MG63 (cell line): ENCODE data around the gene CACNA2D1. TPM values are rescaled to one million over a fixed set of nuclear protein-coding genes. Genes with fewer than 3 reads are reported as not detected.
"Not testable (repeated sequence)": the region's sequence is repeated elsewhere in the genome, so short reads cannot be mapped to it uniquely, and the experiment has no call there.

Experiments used
- DNase-seq: peaks from one replicate; pipeline ENCODE4 v3.0.0-alpha.2; 2020
- H3K27me3 ChIP-seq: fragments of 250-450 bp; sonication (Bioruptor Pico); 2 replicates; pipeline ENCODE4 v1.5.1; 2020; ENCODE audit warnings: mild to moderate bottlenecking, moderate library complexity
- H3K36me3 ChIP-seq: fragments of 250-450 bp; sonication (Bioruptor Pico); 2 replicates; pipeline ENCODE4 v1.5.1; 2020; ENCODE audit warnings: mild to moderate bottlenecking, moderate library complexity
- H3K4me3 ChIP-seq: fragments of 250-450 bp; sonication (Bioruptor Pico); 2 replicates; pipeline ENCODE4 v1.5.1; 2020; ENCODE audit warnings: mild to moderate bottlenecking, moderate library complexity
- H3K9me3 ChIP-seq: fragments of 250-450 bp; sonication (Bioruptor Pico); 2 replicates; pipeline ENCODE4 v1.5.1; 2020; ENCODE audit warnings: mild to moderate bottlenecking, moderate library complexity
- total RNA-seq: library from RNA; depleted of rRNA; stranded (reverse); fragments of >200 nt; shearing (Covaris generic); gene quantifications from 2 replicates; pipeline ENCODE4 v1.2.3, GENCODE V29; 2014; ENCODE audit warnings: low replicate concordance

CACNA2D1 gene
- total RNA-seq, 1 experiment from 2014 or later = 9.7 TPM

- H3K4me3 ChIP-seq = no peak overlapping the region
- DNase-seq = no peak
- no peaks in the 10 kb centered on the region for H3K36me3 ChIP-seq
- no peaks in the 10 kb centered on the region for H3K9me3 ChIP-seq
- H3K27me3 ChIP-seq = no peaks in the 10 kb centered on the region
Measured at GRCh38 chr7:82411732-82412131, 31.8 kb downstream of the CACNA2D1 start.

DNA sequence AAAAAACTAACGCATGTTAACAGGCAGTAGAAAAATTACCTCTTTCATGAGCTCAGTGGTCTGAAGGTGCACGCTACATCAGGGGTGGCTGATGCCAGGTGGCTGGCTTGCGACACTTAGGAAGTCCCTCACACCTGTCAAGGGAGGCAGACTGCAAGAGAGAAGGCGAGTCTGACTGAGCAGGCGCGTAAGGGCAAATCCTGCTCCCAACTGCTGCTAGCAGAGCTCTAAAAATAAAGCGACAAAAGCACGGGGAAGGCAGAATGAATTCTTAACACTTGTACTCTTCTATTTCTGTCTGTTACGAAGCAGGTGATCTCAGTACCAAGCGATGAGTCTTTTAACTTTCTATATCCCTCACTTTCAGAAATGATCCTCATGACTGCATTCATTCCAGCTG, 33.1 kb downstream of the CACNA2D1 start:
- no peak overlapping the region for H3K4me3 ChIP-seq
- no peak for DNase-seq
- H3K9me3 ChIP-seq = no peaks in the 10 kb centered on the region
- no peaks in the 10 kb centered on the region for H3K36me3 ChIP-seq
- no peaks in the 10 kb centered on the region for H3K27me3 ChIP-seq

GRCh38 chr7:82406937-82407336, 36.6 kb downstream of the CACNA2D1 start:
- no peaks in the 10 kb centered on the region for H3K36me3 ChIP-seq
- DNase-seq = no peak
- H3K27me3 ChIP-seq = no peaks in the 10 kb centered on the region

GRCh38 chr7:82405301-82405700, 38.3 kb downstream of the CACNA2D1 start:
- Histone ChIP-seq H3K9me3 (no peaks in the 10 kb centered on the region), H3K4me3 (no peak overlapping the region), H3K27me3 (no peaks in the 10 kb centered on the region), H3K36me3 (no peaks in the 10 kb centered on the region)
- DNase-seq = no peak

More at GRCh38 chr7:82406937-82407336, 36.6 kb downstream of the CACNA2D1 start:
- H3K9me3 ChIP-seq = no peaks in the 10 kb centered on the region
- no peak overlapping the region for H3K4me3 ChIP-seq

DNA sequence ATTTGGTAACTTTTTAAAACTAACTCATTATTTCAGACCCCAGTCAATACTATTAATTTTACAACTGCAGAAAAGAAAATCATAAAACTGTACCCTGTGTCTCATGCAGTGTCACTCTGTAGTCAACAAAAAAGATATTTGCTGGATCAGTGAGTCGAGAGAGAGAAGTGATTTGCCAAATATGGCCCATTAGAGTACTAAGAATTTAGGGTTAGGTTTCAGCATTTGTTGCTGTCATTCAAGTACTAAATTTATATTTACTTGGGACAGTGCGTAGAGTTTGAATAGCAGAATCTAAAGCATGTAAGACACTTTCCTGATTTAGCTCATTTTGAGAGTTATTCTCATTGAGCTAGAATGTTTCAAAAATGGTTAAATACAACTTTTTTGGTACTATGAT, 38.9 kb downstream of the CACNA2D1 start:
- H3K9me3 ChIP-seq = no peaks in the 10 kb centered on the region
- no peaks in the 10 kb centered on the region for H3K36me3 ChIP-seq
- H3K4me3 ChIP-seq = no peak overlapping the region
- H3K27me3 ChIP-seq = no peaks in the 10 kb centered on the region
- no peak for DNase-seq

DNA sequence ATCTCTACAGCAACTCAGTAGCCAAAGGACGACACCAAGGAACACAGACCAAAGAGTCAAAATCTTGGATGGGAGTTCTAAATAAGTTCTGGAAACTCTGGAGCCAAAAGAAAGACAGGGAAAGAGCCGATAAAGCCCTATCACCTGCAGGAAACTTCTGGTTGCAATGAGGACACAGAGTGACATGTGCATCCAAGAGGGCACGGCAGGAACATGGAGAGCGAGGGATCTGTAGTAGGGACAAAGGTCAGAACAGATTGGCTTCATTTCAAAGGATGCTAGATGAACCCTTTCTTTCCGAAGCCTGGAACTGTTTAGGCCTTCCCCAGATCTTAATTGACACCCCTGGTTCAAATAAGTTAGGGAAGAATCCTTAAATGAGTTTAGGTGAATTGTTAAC, 39.5 kb downstream of the CACNA2D1 start:
- Histone ChIP-seq H3K36me3 (no peaks in the 10 kb centered on the region), H3K4me3 (no peak overlapping the region), H3K9me3 (no peaks in the 10 kb centered on the region), H3K27me3 (no peaks in the 10 kb centered on the region)
- DNase-seq = no peak

DNA sequence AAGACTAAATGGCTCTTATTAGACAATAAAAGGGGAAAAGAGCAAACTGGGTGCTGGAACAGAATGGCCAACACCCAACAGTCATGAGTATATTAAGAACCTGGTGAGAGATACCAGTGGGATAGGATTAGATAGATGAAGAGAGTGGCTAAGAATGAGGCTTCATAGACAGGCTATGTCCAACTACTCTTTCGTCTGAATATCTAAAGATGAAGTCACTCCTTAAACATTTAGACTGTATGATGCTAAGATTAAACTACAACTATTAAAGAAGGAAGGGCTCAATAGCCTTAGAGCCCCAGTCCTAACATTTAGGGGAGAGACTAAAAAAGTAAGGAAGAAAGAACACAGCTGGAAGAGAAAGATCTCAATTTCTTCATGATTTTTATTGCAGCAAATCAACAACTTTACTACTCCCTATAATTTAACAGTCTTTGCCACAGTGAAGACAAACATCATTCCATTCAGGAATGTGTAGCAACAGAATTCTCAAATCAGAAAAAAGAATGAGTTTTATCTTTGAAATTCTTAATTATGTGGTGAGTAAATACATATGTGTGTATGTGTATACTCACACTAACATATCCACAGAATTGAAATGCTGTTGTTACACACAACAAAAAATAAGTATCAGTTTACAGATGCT, 45.6 kb downstream of the CACNA2D1 start:
- DNase-seq = no peak
- Histone ChIP-seq H3K27me3 (no peaks in the 10 kb centered on the region), H3K4me3 (no peak overlapping the region), H3K9me3 (no peaks in the 10 kb centered on the region), H3K36me3 (no peaks in the 10 kb centered on the region)

DNA sequence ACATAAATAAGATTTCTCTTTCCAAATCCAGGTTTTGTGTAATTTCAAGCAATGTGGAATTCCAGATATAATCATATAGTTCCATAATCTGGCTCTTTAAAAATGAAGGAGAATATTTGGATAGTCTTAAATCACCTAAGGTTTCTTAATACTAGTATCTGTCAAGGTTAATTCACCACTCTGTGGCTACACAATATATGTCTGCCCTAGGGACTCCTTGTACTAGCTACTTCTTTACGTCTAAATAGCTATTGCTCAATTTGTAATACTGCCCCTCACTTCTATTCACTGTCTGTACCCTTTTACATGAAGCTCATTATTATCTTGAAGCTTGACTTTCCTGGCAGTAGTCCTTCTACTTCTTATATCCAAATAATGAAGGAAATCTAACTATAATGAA, 47.2 kb downstream of the CACNA2D1 start:
- no peak overlapping the region for H3K4me3 ChIP-seq
- no peaks in the 10 kb centered on the region for H3K9me3 ChIP-seq
- DNase-seq = no peak
- H3K27me3 ChIP-seq = no peaks in the 10 kb centered on the region
- no peaks in the 10 kb centered on the region for H3K36me3 ChIP-seq

DNA sequence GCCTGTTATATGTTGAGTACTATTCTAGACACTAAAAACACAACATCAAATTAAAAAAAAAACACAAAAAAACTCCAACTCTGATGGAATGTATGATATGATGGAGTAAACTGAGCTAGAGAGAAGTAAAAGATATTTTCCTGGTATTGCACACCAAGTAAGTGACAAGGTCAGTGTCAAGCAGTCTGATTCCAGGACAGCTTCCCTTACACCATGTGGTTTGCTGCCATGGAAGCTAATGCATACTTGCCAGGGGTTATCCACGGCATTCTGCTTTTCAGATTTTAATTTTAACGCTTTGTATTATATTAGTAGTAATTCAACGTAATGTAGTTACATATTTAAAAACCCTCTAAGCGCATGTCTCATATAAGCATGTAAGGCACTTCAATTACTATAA, 48.4 kb downstream of the CACNA2D1 start:
- no peak for DNase-seq
- H3K27me3 ChIP-seq = no peaks in the 10 kb centered on the region

GRCh38 chr7:82393840-82394220, 49.7 kb downstream of the CACNA2D1 start:
- Histone ChIP-seq H3K4me3 (no peak overlapping the region), H3K9me3 (no peaks in the 10 kb centered on the region), H3K27me3 (no peaks in the 10 kb centered on the region), H3K36me3 (no peaks in the 10 kb centered on the region)
- no peak for DNase-seq

More for the DNA sequence above, 48.4 kb downstream of the CACNA2D1 start:
- no peaks in the 10 kb centered on the region for H3K9me3 ChIP-seq
- no peak overlapping the region for H3K4me3 ChIP-seq
- H3K36me3 ChIP-seq = no peaks in the 10 kb centered on the region

- Histone ChIP-seq H3K36me3 (no peaks in the 10 kb centered on the region), H3K9me3 (no peaks in the 10 kb centered on the region), H3K27me3 (no peaks in the 10 kb centered on the region), H3K4me3 (no peak overlapping the region)
- DNase-seq = no peak
Measured at GRCh38 chr7:82393076-82393839, 50.3 kb downstream of the CACNA2D1 start.

DNA sequence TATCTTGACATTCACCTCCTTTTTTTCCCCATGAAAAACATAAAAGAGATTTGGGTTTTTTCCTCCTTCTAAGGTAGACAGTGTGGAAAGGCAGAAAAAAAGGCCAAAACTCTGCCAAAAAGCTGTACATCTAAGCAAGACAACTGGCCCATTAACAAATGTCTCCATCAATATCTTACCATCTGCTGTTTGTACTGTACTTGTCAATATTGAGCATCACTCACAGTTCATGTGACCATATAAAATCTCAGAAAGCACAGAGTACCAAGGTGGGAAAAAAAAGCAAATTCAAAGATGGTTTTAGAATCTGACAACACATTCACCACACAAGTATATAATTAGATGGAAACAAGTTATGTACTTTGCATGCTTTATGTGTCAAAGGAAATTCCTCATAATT, 52.6 kb downstream of the CACNA2D1 start:
- Histone ChIP-seq H3K4me3 (no peak overlapping the region), H3K27me3 (no peaks in the 10 kb centered on the region), H3K9me3 (no peaks in the 10 kb centered on the region), H3K36me3 (no peaks in the 10 kb centered on the region)
- DNase-seq = no peak

GRCh38 chr7:82389876-82390275, 53.7 kb downstream of the CACNA2D1 start:
- Histone ChIP-seq H3K9me3 (no peaks in the 10 kb centered on the region), H3K4me3 (no peak overlapping the region), H3K27me3 (no peaks in the 10 kb centered on the region), H3K36me3 (no peaks in the 10 kb centered on the region)
- DNase-seq = no peak

DNA sequence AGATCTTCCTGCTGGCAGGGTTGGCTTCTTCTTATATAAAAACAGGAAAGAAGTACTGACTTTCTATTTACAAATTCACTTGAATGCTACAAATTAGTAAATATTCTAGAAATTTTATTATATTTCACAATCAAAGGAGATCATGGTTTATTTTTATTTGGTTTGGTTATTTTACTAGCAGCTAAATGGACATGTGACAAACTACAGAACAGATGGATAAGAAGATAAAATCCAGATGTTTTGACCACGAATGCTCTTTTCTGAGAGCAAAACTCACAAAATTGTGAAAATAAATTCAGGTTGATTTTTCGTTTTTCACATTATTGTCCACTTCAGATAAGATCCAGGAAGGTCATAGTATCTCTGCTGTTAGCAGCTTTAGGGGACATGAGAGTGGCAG, 55.4 kb downstream of the CACNA2D1 start:
- H3K27me3 ChIP-seq = no peaks in the 10 kb centered on the region
- no peak for DNase-seq
- no peaks in the 10 kb centered on the region for H3K36me3 ChIP-seq
- no peaks in the 10 kb centered on the region for H3K9me3 ChIP-seq
- no peak overlapping the region for H3K4me3 ChIP-seq

GRCh38 chr7:82386571-82386970, 57.0 kb downstream of the CACNA2D1 start:
- not testable (repeated sequence) for H3K36me3 ChIP-seq, H3K4me3 ChIP-seq, DNase-seq, H3K27me3 ChIP-seq, H3K9me3 ChIP-seq

DNA sequence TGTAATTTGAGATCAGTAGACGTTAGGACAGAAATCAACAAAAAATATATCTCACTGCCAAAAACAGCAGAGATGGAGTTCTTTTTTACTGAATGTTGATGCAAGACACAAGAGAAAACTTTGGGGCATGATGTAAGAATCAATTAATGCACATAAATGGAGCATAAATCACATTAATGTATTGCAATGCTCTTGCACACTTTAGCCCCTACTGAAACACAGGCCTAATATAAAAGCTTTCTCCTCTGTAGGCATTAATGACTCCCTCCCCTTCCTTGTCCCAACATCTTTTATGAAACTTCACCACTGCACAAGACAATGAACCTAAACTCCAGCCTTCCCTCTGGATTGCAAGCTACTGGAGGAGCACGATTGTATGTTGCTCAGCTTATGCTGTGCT, 58.8 kb downstream of the CACNA2D1 start:
- H3K36me3 ChIP-seq = no peaks in the 10 kb centered on the region
- DNase-seq = no peak

DNA sequence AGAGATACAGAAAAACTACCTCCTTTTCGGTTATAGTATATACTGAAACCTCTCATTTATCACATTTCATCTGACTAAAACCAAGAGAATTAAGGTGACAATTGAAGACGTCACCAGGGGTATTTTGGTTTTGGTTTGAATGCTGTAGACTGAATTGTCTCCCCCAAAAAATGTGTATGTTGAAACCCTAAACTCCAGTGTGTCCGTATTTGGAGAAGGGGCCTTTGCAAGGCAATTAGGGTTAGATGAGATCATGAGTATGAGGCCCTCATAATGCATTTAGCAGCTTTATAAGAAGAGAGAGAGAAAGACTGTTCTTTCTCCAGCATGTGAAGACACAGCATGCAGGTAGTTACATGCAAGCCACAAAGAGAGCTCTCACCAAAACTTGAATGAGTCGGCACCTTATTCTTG, 59.5 kb downstream of the CACNA2D1 start:
- no peak for DNase-seq
- no peaks in the 10 kb centered on the region for H3K27me3 ChIP-seq
- H3K36me3 ChIP-seq = no peaks in the 10 kb centered on the region
- H3K4me3 ChIP-seq = no peak overlapping the region
- H3K9me3 ChIP-seq = no peaks in the 10 kb centered on the region

More for the DNA sequence above, 58.8 kb downstream of the CACNA2D1 start:
- no peaks in the 10 kb centered on the region for H3K27me3 ChIP-seq
- no peak overlapping the region for H3K4me3 ChIP-seq
- no peaks in the 10 kb centered on the region for H3K9me3 ChIP-seq

DNA sequence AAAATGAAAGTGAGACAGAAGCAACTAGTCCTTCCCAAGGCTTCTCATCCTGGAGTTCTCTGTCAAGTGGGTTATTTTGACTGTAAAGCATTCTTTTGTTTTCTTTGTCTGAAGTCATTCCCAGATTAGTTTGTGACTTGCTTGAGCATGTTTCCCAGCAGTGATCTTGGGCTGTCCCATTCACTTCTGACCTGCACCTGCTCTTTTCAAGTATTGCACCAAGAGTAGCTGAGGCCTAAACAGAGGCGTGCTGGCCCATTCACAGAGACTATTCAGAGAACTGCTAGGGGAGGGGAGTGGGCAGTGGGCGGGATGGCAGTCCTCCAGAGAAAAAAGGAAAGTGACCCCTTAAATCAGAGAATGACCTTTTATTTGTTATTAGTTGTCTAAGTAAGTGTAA, 61.3 kb downstream of the CACNA2D1 start:
- no peaks in the 10 kb centered on the region for H3K27me3 ChIP-seq
- no peaks in the 10 kb centered on the region for H3K9me3 ChIP-seq
- DNase-seq = no peak
- H3K4me3 ChIP-seq = no peak overlapping the region
- H3K36me3 ChIP-seq = no peaks in the 10 kb centered on the region
